Measurements from ENCODE around the gene PADI1.

PADI1 gene

DNA sequence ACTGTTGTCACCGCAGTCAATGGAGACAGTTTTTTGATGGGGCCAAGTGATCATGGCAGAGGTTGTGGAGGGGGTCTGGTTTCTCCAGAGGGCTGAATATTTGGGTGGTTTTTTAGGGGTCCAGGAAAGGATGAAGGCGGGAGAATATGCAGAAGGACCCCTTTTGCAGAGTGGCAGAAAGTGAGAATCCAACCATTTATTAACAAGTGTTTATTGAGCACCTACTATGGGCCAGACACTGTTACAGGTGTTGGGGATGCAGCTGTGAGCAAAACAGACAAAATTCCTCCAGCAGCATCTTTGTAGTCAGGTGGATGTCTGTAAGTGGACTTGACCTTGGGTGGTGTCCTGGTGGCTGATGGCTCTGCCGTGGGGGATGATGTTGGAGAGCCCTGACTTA is 15.4 kb downstream of the PADI1 start:
- no peak for TF ChIP-seq MYC (IDR thresholded peaks at IDR 0.05; ENCODE audit: low read depth, low read length)
- TF ChIP-seq, protein P1, sequence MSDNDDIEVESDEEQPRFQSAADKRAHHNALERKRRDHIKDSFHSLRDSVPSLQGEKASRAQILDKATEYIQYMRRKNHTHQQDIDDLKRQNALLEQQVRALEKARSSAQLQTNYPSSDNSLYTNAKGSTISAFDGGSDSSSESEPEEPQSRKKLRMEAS (IDR thresholded peaks at IDR 0.05; ENCODE audit: low read depth, low read length), result no peak
- TF ChIP-seq, protein P2, sequence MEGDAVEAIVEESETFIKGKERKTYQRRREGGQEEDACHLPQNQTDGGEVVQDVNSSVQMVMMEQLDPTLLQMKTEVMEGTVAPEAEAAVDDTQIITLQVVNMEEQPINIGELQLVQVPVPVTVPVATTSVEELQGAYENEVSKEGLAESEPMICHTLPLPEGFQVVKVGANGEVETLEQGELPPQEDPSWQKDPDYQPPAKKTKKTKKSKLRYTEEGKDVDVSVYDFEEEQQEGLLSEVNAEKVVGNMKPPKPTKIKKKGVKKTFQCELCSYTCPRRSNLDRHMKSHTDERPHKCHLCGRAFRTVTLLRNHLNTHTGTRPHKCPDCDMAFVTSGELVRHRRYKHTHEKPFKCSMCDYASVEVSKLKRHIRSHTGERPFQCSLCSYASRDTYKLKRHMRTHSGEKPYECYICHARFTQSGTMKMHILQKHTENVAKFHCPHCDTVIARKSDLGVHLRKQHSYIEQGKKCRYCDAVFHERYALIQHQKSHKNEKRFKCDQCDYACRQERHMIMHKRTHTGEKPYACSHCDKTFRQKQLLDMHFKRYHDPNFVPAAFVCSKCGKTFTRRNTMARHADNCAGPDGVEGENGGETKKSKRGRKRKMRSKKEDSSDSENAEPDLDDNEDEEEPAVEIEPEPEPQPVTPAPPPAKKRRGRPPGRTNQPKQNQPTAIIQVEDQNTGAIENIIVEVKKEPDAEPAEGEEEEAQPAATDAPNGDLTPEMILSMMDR (IDR thresholded peaks at IDR 0.05; ENCODE audit: low read depth, low read length), result no peak
- TF ChIP-seq POLR2A (IDR thresholded peaks at IDR 0.05; ENCODE audit: extremely low read depth, insufficient read length), result no peak
- no peak for DNase-seq (ENCODE audit: low read depth)
- H3K4me3 ChIP-seq (ENCODE audit: low read depth, low read length), result no peak overlapping the region

GRCh38 chr1:17222557-17222956 is 17.6 kb downstream of the PADI1 start:
- TF ChIP-seq, protein P2 (IDR thresholded peaks at IDR 0.05; ENCODE audit: low read depth, low read length), result no peak
- TF ChIP-seq, protein P1 (IDR thresholded peaks at IDR 0.05; ENCODE audit: low read depth, low read length), result no peak
- TF ChIP-seq POLR2A (IDR thresholded peaks at IDR 0.05; ENCODE audit: extremely low read depth, insufficient read length) (no peak), MYC (IDR thresholded peaks at IDR 0.05; ENCODE audit: low read depth, low read length) (no peak)
- no peak for DNase-seq (ENCODE audit: low read depth)
- H3K4me3 ChIP-seq (ENCODE audit: low read depth, low read length), result no peak overlapping the region

DNA sequence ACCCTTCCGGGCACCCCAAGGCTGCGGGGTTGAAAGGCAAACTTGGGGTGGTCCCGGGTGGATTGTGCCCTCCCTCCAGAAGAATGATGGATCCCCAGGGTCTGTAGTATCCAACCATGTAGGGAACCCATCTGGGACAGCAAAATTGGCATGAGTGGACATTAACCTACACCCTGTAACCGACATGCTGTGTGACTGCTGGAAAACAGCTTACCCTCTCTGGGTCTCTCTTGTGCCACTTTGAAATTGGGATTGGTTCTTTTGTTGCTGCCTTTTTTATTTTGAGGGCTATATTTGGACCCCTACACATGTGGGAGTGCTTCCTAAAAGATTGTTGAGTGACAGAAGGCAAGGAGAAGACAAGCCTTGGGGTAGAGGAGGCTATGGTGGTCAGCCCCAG is 19.5 kb downstream of the PADI1 start:
- no peak for DNase-seq (ENCODE audit: low read depth)
- H3K4me3 ChIP-seq (ENCODE audit: low read depth, low read length), result no peak overlapping the region
- TF ChIP-seq, protein P1 (IDR thresholded peaks at IDR 0.05; ENCODE audit: low read depth, low read length), result no peak
- TF ChIP-seq, protein P2 (IDR thresholded peaks at IDR 0.05; ENCODE audit: low read depth, low read length), result no peak
- no peak for TF ChIP-seq POLR2A (IDR thresholded peaks at IDR 0.05; ENCODE audit: extremely low read depth, insufficient read length)
- no peak for TF ChIP-seq MYC (IDR thresholded peaks at IDR 0.05; ENCODE audit: low read depth, low read length)

DNA sequence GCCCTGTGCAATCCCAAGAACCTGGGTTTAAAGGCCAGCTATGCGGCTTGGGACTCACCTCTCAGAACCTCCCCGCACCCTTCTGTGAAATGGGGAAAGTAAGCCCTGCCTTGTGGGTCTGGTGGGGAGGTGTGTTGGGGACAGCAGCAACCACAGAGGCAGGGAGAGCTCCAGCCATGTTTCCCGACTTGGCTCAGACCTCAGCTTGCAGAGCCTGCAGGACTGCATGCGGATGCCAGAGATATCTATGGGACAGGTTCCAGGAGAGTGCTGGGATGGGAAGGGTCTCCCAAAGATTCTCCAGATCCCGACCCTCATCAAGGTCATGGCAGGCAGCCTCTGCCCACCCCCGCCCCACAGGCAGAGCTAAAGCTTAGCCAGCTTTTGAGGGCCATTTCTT is 20.2 kb downstream of the PADI1 start:
- TF ChIP-seq POLR2A (IDR thresholded peaks at IDR 0.05; ENCODE audit: extremely low read depth, insufficient read length) (no peak), MYC (IDR thresholded peaks at IDR 0.05; ENCODE audit: low read depth, low read length) (no peak)
- TF ChIP-seq, protein P2 (IDR thresholded peaks at IDR 0.05; ENCODE audit: low read depth, low read length), result no peak
- TF ChIP-seq, protein P1 (IDR thresholded peaks at IDR 0.05; ENCODE audit: low read depth, low read length), result no peak
- DNase-seq (ENCODE audit: low read depth), result no peak
- H3K4me3 ChIP-seq (ENCODE audit: low read depth, low read length), result no peak overlapping the region

- no peak for DNase-seq (ENCODE audit: low read depth)
Observed at GRCh38 chr1:17227358-17227915, 22.5 kb downstream of the PADI1 start.

More at GRCh38 chr1:17227358-17227915, 22.5 kb downstream of the PADI1 start:
- no peak overlapping the region for H3K4me3 ChIP-seq (ENCODE audit: low read depth, low read length)
- TF ChIP-seq, protein P2 (IDR thresholded peaks at IDR 0.05; ENCODE audit: low read depth, low read length), result no peak
- TF ChIP-seq, protein P1 (IDR thresholded peaks at IDR 0.05; ENCODE audit: low read depth, low read length), result no peak
- TF ChIP-seq POLR2A (IDR thresholded peaks at IDR 0.05; ENCODE audit: extremely low read depth, insufficient read length) (no peak), MYC (IDR thresholded peaks at IDR 0.05; ENCODE audit: low read depth, low read length) (no peak)
